SIG-M5 treated with dmso at 0.1 percent for 504 hours (cell line): Measurements from ENCODE around the gene IFI30.

Experiments
- DNase-seq: peaks from one replicate; lab custom pipeline; 2025; ENCODE audit not compliant: unreplicated experiment; lab: John Stamatoyannopoulos, UW

IFI30 gene

GRCh38 chr19:18173572-18174288 is at the start of gene IFI30:
Gene IFI30, plus strand, starts transcription at chr19:18173813. Its CDS starts 29 bp downstream, at chr19:18173842.
- no peak for DNase-seq

GRCh38 chr19:18123819-18124218 is 49.8 kb upstream of the IFI30 start:
- DNase-seq, result no peak

- DNase-seq, result no peak
Observed at GRCh38 chr19:18126097-18126496, 47.5 kb upstream of the IFI30 start.

GRCh38 chr19:18128044-18128443 is 45.6 kb upstream of the IFI30 start:
- peak; percentile 60 for DNase-seq

- DNase-seq, result no peak
Observed at GRCh38 chr19:18128805-18129204, 44.8 kb upstream of the IFI30 start.

GRCh38 chr19:18130523-18131242 is 42.9 kb upstream of the IFI30 start:
- DNase-seq, result no peak

GRCh38 chr19:18131841-18132596 is 41.6 kb upstream of the IFI30 start:
- DNase-seq, result no peak

- DNase-seq, result no peak
Observed at GRCh38 chr19:18135712-18136584, 37.7 kb upstream of the IFI30 start.

- DNase-seq, result no peak
Observed at GRCh38 chr19:18137242-18137641, 36.4 kb upstream of the IFI30 start.

- DNase-seq, result no peak
Observed at GRCh38 chr19:18137657-18138339, 35.8 kb upstream of the IFI30 start.

- DNase-seq, result no peak
Observed at GRCh38 chr19:18140473-18140872, 33.1 kb upstream of the IFI30 start.

GRCh38 chr19:18141031-18141430 is 32.6 kb upstream of the IFI30 start:
- peak; percentile 22 for DNase-seq

GRCh38 chr19:18143902-18144301 is 29.7 kb upstream of the IFI30 start:
- no peak for DNase-seq

- DNase-seq, result no peak
Observed at GRCh38 chr19:18144361-18144760, 29.3 kb upstream of the IFI30 start.

- no peak for DNase-seq
Observed at GRCh38 chr19:18144906-18145305, 28.7 kb upstream of the IFI30 start.

GRCh38 chr19:18145391-18145999 is 28.1 kb upstream of the IFI30 start:
- no peak for DNase-seq

- DNase-seq, result no peak
Observed at GRCh38 chr19:18147396-18147795, 26.2 kb upstream of the IFI30 start.

- DNase-seq, result no peak
Observed at GRCh38 chr19:18149596-18149975, 24.0 kb upstream of the IFI30 start.

- DNase-seq, result no peak
Observed at GRCh38 chr19:18150776-18151624, 22.6 kb upstream of the IFI30 start.
